ENCODE results near the gene PRDM15. TPM values are rescaled to one million over a fixed set of nuclear protein-coding genes. Genes with fewer than 3 reads are reported as not detected.

PRDM15 gene
- polyA plus RNA-seq, 1 experiment = 5.1 TPM

DNA sequence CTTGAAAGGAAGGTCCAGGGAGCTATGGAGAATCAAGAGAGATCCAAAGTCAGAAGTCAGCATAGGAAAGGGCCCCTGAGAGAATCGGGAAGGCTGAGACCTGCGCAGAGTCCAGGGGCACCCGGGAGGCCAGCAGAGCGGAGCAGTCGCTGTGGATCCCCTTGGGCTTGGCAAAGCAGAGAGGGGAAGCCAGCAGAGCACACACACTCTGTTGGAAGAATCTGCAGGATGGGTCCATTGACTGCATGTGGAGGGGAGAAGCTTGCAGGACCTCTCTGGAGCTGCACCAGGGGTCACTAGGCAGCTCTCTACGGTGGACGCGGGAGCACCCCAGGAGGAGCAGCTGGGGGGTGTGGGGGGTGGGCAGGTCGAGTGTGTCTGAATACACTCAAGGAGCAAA lies 118.7 kb downstream of the PRDM15 start:
- peaks cover 47% of the 10 kb centered on the region for H3K27me3 ChIP-seq (ENCODE audit: control insufficient read depth, insufficient read depth, low read length)
- POLR2A ChIA-PET = no interaction called here
- CTCF ChIA-PET = no interaction called here
- H3K9me3 ChIP-seq (ENCODE audit: control insufficient read depth, insufficient read depth, low read length) = no peaks in the 10 kb centered on the region; the same call in 1 of the 2 replicates
- TF ChIP-seq, protein P1, sequence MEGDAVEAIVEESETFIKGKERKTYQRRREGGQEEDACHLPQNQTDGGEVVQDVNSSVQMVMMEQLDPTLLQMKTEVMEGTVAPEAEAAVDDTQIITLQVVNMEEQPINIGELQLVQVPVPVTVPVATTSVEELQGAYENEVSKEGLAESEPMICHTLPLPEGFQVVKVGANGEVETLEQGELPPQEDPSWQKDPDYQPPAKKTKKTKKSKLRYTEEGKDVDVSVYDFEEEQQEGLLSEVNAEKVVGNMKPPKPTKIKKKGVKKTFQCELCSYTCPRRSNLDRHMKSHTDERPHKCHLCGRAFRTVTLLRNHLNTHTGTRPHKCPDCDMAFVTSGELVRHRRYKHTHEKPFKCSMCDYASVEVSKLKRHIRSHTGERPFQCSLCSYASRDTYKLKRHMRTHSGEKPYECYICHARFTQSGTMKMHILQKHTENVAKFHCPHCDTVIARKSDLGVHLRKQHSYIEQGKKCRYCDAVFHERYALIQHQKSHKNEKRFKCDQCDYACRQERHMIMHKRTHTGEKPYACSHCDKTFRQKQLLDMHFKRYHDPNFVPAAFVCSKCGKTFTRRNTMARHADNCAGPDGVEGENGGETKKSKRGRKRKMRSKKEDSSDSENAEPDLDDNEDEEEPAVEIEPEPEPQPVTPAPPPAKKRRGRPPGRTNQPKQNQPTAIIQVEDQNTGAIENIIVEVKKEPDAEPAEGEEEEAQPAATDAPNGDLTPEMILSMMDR (IDR thresholded peaks at IDR 0.05; ENCODE audit: low read depth, low read length) = no peak
- H3K4me3 ChIP-seq (ENCODE audit: low read depth, low read length) = no peak overlapping the region
- H3K27ac ChIP-seq (ENCODE audit: low read depth, low read length) = no peak overlapping the region
- DNase-seq (ENCODE audit: low read depth, low spot score) = no peak

DNA sequence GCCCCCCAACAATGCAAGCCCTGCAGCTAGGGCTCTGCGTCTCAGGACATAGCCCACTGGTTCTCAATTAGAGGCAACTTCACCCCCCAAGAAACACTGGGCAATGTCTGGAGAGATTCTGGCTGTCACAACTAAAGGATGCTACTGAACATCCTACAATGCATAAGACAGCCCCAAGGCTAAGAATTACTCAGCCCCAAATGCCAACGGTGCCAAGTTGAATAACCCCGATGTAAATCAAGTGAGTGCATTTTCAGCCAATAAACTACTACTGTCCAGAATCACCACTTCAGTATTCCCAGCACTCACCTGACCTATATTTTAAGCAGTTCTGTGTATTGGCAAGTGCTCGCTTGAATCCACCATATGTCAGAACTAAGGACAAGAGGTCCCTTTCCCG lies 119.2 kb downstream of the PRDM15 start:
- Histone ChIP-seq H3K4me3 (ENCODE audit: low read depth, low read length) (no peak overlapping the region), H3K9me3 (ENCODE audit: control insufficient read depth, insufficient read depth, low read length) (no peaks in the 10 kb centered on the region; the same call in 1 of the 2 replicates), H3K27me3 (ENCODE audit: control insufficient read depth, insufficient read depth, low read length) (peaks cover 42% of the 10 kb centered on the region), H3K27ac (ENCODE audit: low read depth, low read length) (no peak overlapping the region)
- TF ChIP-seq, protein P1 (IDR thresholded peaks at IDR 0.05; ENCODE audit: low read depth, low read length) = no peak
- ChIA-PET POLR2A (no interaction called here), CTCF (no interaction called here)
- no peak for DNase-seq (ENCODE audit: low read depth, low spot score)

DNA sequence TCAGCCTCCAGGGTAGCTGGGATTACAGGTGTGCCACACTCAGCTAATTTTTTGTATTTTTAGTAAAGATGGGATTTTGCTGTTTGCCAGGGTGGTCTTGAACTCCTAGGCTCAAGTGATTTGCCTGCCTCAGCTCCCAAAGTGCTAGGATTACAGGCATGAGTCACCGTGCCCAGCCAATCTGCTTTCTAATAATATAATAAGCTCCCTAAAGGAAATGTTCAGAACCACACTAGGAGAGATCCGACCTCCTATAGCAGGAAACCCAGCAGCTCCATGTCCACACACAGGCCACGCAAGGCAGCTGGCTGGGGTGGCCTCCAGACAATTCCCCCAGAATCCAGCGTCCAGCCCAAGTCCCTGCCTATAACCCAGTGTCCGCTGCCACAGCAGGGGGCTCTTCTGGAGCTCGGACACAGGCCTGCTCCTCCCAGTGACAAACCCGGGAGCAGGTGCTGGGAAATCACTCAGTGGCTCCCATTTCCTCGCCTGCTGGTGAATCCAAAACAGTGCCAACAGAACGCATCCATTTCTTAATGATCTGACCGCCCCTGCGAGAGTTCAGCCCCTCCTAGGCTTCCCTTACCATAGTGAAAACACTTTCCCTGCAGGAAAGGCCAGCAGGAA lies 119.8 kb downstream of the PRDM15 start:
- CTCF ChIA-PET = no interaction called here
- H3K4me3 ChIP-seq (ENCODE audit: low read depth, low read length) = no peak overlapping the region
- no peak for DNase-seq (ENCODE audit: low read depth, low spot score)
- TF ChIP-seq, protein P1 (IDR thresholded peaks at IDR 0.05; ENCODE audit: low read depth, low read length) = no peak
- H3K27ac ChIP-seq (ENCODE audit: low read depth, low read length) = no peak overlapping the region
- H3K27me3 ChIP-seq (ENCODE audit: control insufficient read depth, insufficient read depth, low read length) = peaks cover 36% of the 10 kb centered on the region
- POLR2A ChIA-PET = no interaction called here
- no peaks in the 10 kb centered on the region; the same call in 1 of the 2 replicates for H3K9me3 ChIP-seq (ENCODE audit: control insufficient read depth, insufficient read depth, low read length)

DNA sequence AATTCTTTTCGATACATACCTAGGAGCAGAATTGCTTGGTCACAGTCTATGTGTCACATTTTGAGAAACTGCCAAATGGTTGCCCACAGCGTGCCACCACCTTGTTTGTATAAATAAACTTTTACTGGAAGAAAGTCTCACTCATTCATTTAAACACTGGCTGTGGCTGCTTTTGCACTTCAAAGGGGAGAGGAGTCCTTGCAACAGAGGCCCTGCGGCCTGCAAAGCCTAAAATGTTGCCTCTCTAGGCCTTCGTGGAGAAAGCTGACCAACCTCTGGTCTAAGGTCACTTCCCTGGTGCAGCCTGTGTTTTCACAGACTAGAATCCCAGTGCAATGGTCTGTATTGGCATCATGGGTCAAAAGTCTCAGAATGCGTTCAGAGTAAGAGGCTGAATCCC lies 120.6 kb downstream of the PRDM15 start:
- ChIA-PET CTCF (no interaction called here), POLR2A (no interaction called here)

More for the DNA sequence above, 120.6 kb downstream of the PRDM15 start:
- no peak overlapping the region for H3K27ac ChIP-seq (ENCODE audit: low read depth, low read length)
- no peak overlapping the region for H3K4me3 ChIP-seq (ENCODE audit: low read depth, low read length)
- no peak for DNase-seq (ENCODE audit: low read depth, low spot score)
- TF ChIP-seq, protein P1 (IDR thresholded peaks at IDR 0.05; ENCODE audit: low read depth, low read length) = no peak
- peaks cover 29% of the 10 kb centered on the region for H3K27me3 ChIP-seq (ENCODE audit: control insufficient read depth, insufficient read depth, low read length)
- no peaks in the 10 kb centered on the region for H3K9me3 ChIP-seq (ENCODE audit: control insufficient read depth, insufficient read depth, low read length)
